GM21367 (cell line): ENCODE results near the gene PLEKHG4.
A peak's percentile ranks its signal among the peaks of the same experiment; 100 is the strongest.

Experiments
- ATAC-seq: cut with Tn5 transposase; IDR thresholded peaks from one replicate; pipeline ENCODE4 v1.9.1; 2021; ENCODE audit not compliant: unreplicated experiment

PLEKHG4 gene, protein sequence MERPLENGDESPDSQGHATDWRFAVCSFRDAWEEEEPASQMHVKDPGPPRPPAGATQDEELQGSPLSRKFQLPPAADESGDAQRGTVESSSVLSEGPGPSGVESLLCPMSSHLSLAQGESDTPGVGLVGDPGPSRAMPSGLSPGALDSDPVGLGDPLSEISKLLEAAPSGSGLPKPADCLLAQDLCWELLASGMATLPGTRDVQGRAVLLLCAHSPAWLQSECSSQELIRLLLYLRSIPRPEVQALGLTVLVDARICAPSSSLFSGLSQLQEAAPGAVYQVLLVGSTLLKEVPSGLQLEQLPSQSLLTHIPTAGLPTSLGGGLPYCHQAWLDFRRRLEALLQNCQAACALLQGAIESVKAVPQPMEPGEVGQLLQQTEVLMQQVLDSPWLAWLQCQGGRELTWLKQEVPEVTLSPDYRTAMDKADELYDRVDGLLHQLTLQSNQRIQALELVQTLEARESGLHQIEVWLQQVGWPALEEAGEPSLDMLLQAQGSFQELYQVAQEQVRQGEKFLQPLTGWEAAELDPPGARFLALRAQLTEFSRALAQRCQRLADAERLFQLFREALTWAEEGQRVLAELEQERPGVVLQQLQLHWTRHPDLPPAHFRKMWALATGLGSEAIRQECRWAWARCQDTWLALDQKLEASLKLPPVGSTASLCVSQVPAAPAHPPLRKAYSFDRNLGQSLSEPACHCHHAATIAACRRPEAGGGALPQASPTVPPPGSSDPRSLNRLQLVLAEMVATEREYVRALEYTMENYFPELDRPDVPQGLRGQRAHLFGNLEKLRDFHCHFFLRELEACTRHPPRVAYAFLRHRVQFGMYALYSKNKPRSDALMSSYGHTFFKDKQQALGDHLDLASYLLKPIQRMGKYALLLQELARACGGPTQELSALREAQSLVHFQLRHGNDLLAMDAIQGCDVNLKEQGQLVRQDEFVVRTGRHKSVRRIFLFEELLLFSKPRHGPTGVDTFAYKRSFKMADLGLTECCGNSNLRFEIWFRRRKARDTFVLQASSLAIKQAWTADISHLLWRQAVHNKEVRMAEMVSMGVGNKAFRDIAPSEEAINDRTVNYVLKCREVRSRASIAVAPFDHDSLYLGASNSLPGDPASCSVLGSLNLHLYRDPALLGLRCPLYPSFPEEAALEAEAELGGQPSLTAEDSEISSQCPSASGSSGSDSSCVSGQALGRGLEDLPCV

DNA sequence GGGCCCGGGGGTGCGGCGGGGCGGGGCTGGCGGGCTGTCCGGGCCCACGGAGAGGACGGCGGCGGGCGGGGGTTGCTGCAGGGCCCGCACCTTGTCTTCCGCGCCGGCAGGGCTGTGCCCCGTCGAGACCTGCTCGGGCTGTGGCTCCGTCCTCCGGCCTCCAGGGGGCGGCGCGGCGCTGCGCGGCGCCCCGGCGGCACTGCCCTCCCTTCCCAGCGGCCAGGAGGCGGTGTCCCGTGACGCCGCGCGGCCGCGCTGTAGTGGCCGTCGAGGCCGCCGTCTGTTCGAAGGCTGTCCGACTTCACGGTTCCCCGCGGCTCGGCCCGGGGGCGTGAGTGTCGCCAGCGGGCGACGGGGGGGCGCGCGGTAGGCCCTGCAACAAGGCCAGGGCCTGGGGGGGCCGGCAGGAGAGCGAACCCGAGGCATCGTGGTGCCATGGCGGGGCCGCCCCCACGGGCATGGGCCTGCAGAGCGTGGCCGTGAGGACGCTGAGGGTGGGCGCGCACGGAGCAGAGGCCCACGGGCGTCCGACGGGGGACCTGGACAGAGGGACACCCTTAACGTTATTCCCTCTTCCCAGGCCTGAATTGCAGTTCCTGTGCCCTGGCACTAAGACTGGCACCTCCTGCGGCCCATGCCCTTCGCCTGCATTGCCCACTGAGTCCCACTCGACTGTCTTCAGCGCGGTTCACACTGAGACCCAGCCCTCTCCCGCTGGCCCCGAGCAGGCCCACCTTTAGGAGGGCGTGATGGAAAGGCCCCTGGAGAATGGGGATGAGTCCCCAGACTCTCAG lies at the start of gene PLEKHG4:
PLEKHG4 (plus strand) TSS at position 237 of the 794 bp plus-strand sequence; CDS start at position 750, 513 bp downstream.
- ATAC-seq, result peak; percentile 73

DNA sequence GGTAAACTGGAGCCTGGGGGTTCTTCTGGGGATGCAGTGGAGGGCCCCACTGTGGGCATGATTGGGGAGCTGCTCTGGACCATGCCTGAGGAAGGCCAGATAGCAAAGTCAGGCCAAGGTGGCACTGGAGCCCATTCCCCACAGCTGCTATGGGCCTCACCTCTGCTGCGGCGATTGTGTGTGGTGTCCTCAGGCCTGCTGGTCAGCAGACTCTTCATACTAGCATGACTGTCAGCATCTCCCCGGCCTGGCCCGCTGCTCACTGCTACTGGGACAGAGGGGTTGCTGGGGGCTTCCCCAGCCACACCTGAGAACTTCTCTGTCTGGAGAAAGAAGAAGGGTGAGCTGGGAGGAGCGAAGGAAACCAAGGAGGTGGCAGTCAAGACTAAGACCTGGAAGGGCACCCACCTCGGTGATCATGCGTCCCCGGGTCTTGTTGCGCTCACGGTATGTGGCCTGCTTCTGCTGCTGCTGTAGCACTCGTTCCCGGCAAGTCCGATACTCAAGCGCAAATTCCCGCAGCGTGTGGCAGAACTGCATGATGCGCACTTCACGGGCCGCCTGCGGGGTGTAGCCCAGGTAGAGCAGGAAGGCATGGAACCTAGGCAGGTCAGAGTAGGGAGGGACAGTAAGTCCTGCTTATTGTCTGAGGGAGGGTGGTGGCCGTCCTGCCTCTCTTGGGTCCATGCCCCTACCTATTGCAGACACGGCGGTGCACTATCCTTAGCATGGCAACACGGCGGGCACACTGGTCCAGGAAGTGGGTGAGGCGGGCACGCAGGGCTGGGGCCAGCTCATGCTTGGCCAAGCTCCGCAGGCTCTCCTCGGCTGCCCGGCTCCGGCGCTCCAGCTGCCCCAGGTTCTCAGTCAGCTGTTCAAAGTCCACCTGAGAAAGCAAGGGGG lies 49.2 kb upstream of the PLEKHG4 start:
- no peak for ATAC-seq

DNA sequence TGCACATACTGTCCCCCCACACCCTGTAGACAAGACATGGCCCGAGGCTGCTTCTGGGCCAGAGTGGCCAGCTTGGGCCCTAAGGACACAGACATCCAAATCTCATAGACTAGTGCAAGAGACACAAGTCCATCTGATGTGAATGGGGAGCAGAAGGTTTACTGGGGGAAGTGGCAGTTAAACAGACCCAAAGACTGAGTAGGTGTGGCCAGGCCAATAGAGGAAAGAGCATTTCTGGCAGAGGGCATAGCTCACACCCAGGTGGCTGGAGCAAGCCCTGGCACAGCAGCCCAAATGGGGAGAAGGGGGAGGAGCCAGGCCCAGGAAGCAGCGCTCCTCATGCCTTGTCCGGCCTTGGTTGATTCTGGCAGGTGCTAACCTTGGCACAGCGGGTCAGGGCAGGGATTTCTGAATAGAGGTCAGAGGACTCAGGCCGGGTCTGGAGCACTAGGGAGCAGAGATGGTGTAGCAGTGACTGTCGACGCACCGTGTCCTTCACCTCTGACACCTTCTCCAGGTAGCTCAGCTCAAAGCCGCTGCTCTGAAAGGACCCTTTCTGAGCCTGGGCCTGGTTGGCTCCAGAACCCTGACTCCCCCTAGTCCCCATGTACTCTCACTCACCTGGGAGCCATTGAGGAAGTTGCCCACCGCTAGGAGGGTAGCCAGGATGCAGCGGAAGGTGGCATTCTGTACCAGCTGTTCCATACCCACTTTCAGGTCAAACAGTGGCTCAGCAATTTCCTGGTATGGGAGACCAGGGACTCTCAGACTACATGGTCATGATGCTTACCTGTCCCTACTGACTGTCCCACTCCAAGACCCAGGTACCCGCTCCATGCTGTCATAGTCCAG lies 48.3 kb upstream of the PLEKHG4 start:
- ATAC-seq, result no peak

DNA sequence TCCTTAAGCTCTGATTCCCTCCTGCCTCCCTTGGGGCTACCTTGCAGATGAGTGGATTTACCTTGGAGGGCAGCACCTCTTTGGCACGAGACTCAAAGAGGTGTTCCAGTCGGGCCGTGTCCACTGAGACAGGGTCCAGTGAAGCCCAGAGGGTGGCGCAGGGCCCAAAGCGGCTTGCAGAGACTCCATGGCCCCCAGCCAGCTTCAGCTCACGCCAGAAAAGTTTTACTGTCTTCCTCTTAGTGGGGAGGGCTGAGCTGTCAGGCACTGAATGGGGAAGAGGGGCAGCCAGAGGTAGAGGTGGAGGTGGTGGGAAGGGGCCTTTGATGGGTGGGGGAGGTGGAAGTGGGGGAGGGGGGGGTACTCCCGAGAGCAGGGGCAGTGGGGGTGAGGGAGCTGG lies 45.7 kb upstream of the PLEKHG4 start:
- ATAC-seq, result no peak

DNA sequence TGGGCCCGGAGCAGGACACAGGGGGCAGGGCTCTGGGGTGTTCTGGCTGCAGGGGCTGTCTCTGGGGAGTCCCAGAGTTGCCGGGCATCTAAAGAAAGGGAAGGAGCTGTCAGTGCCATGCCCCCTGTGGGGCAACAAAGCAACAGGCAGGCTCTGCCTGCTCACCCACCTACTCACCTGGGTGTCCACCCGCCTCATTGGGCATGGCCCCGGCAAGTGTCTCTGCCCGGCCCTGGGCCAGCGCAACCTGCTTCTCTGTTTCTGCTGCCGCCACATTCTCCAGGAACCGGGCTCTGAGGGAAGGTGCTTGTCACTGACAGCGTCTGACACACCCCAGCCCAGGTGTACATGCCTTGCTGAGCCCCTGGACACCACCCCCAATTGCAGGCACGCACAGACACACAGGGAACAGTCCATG lies 45.1 kb upstream of the PLEKHG4 start:
- ATAC-seq, result no peak

DNA sequence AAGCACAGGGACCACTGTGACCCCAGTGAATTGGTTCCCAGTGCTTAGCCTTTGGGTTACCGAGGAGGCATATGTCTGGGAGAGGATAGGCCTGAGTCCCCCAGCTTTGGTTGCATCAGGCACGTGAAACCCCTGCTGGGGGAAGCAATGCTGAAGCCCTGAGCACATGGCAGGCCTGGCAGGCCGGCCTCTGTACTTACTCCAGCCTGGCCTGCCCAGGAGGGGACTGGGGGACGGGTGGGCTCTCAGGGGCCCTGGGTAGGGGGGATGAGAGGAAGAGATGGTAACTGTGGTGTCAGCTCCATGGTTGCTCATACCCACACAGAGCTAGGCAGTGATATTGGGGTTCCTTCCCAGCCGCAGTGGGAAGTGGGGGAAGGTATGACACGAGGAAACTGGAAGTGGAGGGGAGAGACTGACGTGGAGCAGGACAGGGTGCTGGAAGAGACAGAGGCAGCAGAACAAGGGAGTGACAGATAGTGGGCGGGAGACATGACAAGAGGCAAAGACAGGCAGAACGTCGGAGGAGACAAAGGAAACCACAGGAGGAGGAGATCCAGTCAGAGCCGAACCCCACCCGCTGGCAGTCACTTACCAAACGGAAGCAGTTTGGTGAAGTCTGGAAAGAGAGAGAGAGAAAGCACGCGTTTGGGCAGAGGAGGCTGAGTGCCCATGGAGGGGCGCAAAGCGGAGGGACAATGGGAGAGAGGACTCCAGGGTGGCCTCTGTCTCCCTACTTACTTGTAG lies 43.3 kb upstream of the PLEKHG4 start:
- ATAC-seq, result no peak

DNA sequence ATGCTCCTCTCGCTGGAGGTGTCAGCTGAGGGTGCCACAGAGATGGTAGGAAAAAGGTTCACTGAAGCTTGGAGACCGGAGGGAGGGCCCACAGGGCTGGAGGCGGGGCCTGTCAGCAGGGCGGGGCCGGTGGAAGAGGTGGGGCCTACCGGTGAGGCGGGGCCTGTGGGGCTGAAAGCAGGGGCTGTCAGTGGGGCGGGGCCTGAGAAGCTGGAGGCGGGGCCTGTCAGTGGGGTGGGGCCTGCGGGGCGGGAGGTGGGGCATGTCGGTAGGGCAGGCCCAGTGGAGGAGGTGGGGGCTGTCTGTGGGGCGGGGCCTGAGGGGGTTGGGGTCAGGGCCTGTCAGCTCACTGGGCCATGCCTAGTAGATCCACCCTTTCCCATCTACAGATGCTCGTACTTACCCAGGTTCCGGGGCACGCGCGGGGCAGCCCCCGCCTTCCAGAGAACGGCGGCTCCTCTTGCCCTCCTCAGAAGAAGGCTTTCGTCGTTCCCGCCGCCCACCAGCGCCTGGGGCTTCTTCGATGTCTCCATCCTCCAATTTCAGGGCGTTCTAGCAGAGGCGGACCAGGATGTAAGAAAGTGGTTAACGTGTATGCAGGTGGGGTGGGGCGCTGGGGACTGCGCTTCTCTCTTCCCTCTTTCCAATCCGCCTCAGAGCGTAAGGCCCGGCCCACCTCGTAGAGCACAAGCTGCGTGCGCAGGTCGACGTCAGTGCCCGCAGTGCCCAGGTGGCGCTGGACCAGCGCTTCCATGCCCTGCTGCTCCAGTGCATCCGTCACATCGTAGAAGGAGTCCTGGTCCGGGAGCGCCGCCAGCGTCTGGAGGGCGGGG lies 42.6 kb upstream of the PLEKHG4 start:
- no peak for ATAC-seq

DNA sequence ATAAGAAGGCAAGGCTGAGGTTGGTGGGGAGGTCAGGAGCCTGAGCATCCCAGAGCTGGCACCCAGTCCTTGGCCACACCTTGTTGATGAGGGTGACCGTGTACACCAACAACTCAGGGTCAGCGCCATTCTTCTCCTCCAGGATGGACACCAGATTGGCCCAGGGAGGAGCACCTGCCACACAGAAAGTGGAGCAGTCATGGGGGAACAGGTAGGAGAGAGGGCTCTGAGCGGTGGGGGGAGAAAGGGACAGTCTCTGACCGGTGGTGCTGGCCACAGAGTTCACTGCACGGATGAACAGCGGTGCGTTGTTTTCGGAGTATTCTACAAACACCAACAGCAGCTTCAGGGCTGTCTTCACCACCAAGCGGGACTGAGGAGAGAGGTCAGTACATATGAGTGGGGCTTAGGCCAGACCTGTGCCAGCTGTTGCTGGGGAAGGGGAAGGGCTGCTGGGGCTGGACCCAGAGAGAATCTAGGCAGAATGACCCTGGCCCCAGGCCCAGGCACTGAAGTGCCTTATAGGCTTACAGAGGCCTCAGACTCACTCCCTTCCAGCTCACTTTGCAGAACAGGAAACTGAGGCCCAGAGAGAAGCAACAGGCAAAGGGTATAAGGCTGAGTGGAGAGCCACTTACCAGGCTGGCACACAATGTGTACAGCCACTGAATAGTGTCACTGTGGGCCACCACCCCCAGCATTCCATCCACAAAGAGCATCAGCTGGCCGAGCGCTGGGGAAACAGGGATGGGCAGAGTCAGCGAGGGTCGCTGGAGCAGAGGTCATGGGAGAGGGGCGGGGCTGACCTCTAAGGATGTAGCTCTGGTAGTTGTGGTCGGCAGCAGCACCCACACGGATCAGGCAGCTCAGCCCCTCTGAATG lies 41.7 kb upstream of the PLEKHG4 start:
- no peak for ATAC-seq

DNA sequence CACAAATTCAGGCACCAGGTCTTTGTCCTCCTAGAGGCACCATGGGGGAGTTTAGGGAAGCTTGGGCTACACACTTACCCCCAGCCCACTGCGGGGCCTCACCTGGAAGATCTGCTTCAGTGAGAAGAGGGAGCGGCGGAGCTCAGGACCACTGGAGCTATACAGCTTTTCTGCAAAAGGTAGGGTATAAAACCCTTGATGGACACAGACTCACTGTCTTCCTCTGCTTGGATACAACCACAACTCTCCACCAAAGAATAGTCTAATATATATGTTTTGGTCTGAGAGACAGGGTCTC lies 41.1 kb upstream of the PLEKHG4 start:
- ATAC-seq, result no peak

DNA sequence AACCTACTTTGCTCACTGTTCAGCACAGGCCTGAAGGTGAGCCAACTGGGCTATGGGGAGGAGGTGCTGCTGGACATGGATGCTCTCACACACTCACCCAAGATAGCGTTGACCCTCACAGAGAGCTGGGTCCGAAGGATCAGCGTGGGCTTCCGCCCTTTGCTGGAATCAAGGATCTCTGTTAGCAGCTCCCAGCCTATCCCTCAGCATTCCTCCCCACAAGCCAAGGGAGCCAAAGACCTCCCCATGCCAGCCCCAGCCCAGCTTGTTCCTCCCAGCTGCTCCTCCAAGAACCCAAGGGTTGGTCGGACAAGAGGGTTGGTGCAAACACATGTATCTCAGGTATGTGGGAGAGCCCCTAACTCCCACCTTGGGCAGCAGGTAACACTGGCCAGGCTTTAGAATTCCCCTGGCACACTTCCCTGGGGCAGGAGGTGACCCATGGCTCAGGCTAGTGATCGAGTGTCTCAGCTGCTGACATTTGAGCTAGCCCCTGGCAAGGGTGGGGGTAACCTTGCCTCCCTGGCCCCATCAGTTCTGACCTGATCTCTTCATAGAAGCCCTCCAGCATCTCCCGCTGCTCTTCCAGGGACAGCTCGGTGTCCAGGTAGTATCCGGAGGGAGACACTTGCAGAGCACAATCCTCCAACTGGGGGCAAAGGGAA lies 40.4 kb upstream of the PLEKHG4 start:
- ATAC-seq, result no peak

DNA sequence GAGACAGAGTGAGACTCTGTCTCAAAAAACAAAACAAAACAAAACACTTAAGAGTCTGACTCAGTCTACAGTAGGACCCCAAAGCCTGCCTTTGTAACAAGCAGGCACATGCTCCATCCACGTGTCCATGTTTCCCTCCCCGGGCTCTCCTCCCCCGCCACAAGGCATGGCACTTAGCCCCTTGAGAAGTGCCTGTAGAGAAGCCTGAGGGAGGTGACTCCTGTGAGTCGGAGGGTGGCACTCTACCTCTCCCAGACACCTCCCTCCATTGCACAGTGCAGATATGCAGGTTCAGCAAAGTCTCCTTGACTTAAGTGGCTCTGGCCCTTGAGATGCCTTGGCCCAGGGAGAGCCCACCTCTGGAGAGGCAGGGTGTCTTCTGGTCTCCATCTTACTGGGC lies 38.8 kb upstream of the PLEKHG4 start:
- no peak for ATAC-seq

DNA sequence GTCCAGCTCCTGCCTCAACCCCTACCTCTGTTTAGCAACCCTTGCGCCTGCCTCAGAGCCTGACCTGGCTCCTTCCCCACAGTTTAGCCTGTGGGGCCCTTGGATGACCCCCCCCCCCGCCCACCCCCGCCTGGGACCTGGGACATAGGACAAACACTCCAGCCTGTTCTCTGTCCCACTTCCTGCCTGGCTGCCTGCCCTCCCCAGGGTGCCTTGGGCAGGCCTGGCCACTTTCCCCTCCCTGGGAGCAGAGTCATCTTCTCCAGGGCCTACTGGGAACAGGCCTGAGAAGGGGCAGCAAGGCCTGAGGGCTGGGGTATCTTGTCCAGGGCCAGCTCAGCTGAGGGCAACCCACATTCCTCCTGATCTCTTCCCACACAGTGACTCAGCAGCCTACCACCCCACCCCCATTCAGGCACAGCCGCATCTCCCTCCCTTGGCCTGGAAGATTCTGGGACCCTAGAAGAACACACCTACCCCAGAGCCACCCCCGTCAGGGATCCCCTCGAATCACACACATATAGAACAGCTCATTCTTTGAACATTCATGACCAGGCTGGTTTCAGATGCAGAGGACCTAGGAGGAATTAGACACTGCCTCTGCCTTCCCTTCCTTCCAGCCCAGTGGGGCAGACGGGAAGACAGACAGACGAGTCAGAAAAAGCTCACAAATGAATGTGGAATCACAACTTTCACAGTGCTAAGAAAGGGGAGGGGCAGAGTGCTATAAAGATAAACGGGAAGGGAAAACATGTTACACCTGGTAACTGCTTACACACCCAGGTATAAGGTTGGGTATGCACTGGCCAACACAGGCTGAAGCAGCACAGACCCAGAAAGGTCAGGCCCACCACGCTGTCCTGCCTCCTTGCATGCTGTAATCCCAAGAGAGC lies 38.1 kb upstream of the PLEKHG4 start:
- no peak for ATAC-seq

DNA sequence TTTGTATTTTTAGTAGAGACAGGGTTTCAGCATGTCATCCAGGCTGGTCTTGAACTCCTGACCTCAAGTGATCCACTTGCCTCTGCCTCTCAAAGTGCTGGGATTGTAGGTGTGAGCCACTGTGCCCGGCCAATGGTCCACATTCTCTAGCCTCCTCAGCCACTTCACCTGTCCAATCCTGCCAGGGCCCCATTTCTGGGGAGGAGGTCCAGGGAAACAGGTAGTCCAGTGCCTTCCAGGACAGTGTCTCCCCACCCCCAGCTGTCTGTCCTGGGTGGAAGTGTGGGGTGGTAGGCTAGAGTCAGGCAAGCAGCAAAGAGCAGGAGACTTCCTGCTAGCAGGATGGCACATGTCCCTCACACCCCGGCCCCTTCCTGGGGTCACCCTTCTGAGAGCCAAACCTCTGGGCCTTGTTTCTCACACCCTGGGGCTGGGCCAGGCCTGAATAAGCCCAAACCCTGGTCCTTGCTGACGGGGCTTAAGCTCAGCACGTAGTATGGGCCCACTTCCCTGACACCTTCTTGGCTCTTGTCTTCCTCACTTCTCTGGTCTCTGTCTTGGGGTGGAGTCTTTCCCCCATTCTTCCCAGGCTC lies 37.1 kb upstream of the PLEKHG4 start:
- ATAC-seq, result no peak

DNA sequence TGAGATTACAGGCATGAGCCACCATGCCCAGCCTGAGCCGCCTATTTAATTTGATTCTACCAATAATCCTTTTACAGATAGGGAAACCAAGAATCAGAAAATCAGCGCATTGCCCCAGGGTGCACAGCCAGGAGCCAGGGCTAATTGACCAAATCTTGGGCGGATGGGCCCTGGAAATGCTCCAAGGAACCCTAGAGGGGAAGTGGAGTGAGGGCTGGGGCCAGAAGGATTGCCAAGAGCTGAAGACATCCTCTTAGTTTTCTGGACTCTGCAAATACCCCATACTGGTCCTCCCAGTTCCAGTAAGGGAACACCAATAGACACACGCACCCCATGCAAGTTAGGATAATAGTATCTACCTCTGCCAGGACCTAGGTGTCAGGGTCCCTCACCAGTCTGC lies 35.9 kb upstream of the PLEKHG4 start:
- ATAC-seq, result no peak
